A673 (cell line): ENCODE results near the gene AGBL4. TPM values are rescaled to one million over a fixed set of nuclear protein-coding genes. Genes with fewer than 3 reads are reported as not detected.

ENCODE experiments used
- BruUV-seq: library from RNA; stranded (reverse); fragments of 400-500 nt; replicated peaks from 2 replicates; lab custom pipeline; 2021; lab: Mats Ljungman, UMichigan
- CTCF ChIA-PET: fragments of 300-600 bp; sonication (Branson Sonifier 250); formaldehyde crosslinking; loops from one replicate; lab custom pipeline; 2022; ENCODE audit warnings: antibody characterized with exemption; lab: Charles Lee
- POLR2A ChIA-PET: fragments of 300-600 bp; sonication (Branson Sonifier 250); formaldehyde crosslinking; loops from one replicate; lab custom pipeline; 2022; ENCODE audit warnings: antibody characterized with exemption; ENCODE audit not compliant: low non-redundant PET; lab: Charles Lee
- DNase-seq: peaks from one replicate; pipeline ENCODE4 v3.0.0-alpha.2; 2015; ENCODE audit warnings: low spot score
- H3K27ac ChIP-seq: fragments of 200-600 bp; sonication (generic); 2 replicates; pipeline ENCODE4 v1.5.1; 2016; ENCODE audit warnings: mixed run types, low read depth, mild to moderate bottlenecking, mixed read lengths, antibody characterized with exemption, low read length; ENCODE audit not compliant: poor library complexity, severe bottlenecking
- H3K27me3 ChIP-seq: fragments of 200-600 bp; sonication (generic); replicated peaks from 2 replicates; pipeline ENCODE4 v1.6.1; 2017; ENCODE audit warnings: mixed run types, low read depth, mild to moderate bottlenecking, mixed read lengths, antibody characterized with exemption, low read length; ENCODE audit not compliant: insufficient read depth, poor library complexity
- H3K36me3 ChIP-seq: fragments of 200-600 bp; sonication (generic); 2 replicates; pipeline ENCODE4 v1.6.1; 2016; ENCODE audit warnings: mixed run types, mild to moderate bottlenecking, mixed read lengths, antibody characterized with exemption, low read length; ENCODE audit not compliant: insufficient read depth, poor library complexity, severe bottlenecking
- H3K4me1 ChIP-seq: fragments of 200-600 bp; sonication (generic); 2 replicates; pipeline ENCODE4 v1.6.1; 2017; ENCODE audit warnings: mixed run types, mild to moderate bottlenecking, mixed read lengths, antibody characterized with exemption, low read length; ENCODE audit not compliant: insufficient read depth, poor library complexity, severe bottlenecking
- H3K4me3 ChIP-seq: fragments of 200-600 bp; sonication (generic); 2 replicates; pipeline ENCODE4 v1.5.1; 2016; ENCODE audit warnings: low read depth, mixed run types, mild to moderate bottlenecking, mixed read lengths, low read length; ENCODE audit not compliant: poor library complexity, severe bottlenecking
- H3K9me3 ChIP-seq: fragments of 200-600 bp; sonication (generic); 2 replicates; pipeline ENCODE4 v1.6.1; 2016; ENCODE audit warnings: mixed run types, low read depth, mild to moderate bottlenecking, mixed read lengths, antibody characterized with exemption, low read length; ENCODE audit not compliant: poor library complexity, severe bottlenecking
- CTCF ChIP-seq: fragments of 300-800, 200-600 bp; sonication (generic); conservative IDR thresholded peaks from 2 replicates; pipeline ENCODE4 v1.5.1; 2017; ENCODE audit warnings: low read depth, mild to moderate bottlenecking, antibody characterized with exemption, low read length, moderate library complexity, mixed read lengths
- EZH2 ChIP-seq: fragments of 200-600 bp; sonication (generic); IDR thresholded peaks from 2 replicates; pipeline ENCODE4 v1.6.1; 2017; ENCODE audit warnings: borderline replicate concordance, low read depth, mild to moderate bottlenecking, mixed read lengths, antibody characterized with exemption, low read length; ENCODE audit not compliant: poor library complexity, severe bottlenecking
- intact Hi-C: fragments of 100-400 bp; cut with micrococcal nuclease; formaldehyde crosslinking; loops from one replicate; pipeline ENCODE4 v1.10.0; 2022; ENCODE audit not compliant: unreplicated experiment
- total RNA-seq: library from RNA; stranded (reverse); gene quantifications from 2 replicates; pipeline ENCODE4 v1.2.3, GENCODE V29; 2021

AGBL4 gene
- total RNA-seq, 1 experiment from 2014 or later, result 0.32 TPM

- Histone ChIP-seq H3K9me3 (no peaks in the 10 kb centered on the region), H3K27ac (no peak overlapping the region), H3K36me3 (no peaks in the 10 kb centered on the region), H3K4me3 (no peak overlapping the region), H3K4me1 (no peaks in the 10 kb centered on the region), H3K27me3 (no peaks in the 10 kb centered on the region)
- intact Hi-C loops, result no loop called here
- no TSS peak for BruUV-seq
- DNase-seq, result no peak
- POLR2A ChIA-PET, result no interaction called here
- no peak for TF ChIP-seq CTCF
- TF ChIP-seq EZH2, result no peak
- CTCF ChIA-PET, result no interaction called here
These were observed 1046.5 kb downstream of the AGBL4 start for GRCh38 chr1:48977273-48977672.

GRCh38 chr1:48969971-48970370 is 1053.8 kb downstream of the AGBL4 start:
- Histone ChIP-seq H3K27me3 (no peaks in the 10 kb centered on the region), H3K36me3 (no peaks in the 10 kb centered on the region), H3K4me1 (no peaks in the 10 kb centered on the region), H3K4me3 (no peak overlapping the region), H3K9me3 (no peaks in the 10 kb centered on the region), H3K27ac (no peak overlapping the region)
- intact Hi-C loops, result no loop called here
- DNase-seq, result no peak
- POLR2A ChIA-PET, result no interaction called here
- no TSS peak for BruUV-seq
- CTCF ChIA-PET, result no interaction called here
- TF ChIP-seq CTCF, result no peak
- no peak for TF ChIP-seq EZH2

GRCh38 chr1:48967318-48967717 is 1056.4 kb downstream of the AGBL4 start:
- no TSS peak for BruUV-seq
- no peaks in the 10 kb centered on the region for H3K9me3 ChIP-seq
- H3K4me1 ChIP-seq, result no peaks in the 10 kb centered on the region
- no peaks in the 10 kb centered on the region for H3K27me3 ChIP-seq
- no peak for DNase-seq
- H3K27ac ChIP-seq, result no peak overlapping the region
- ChIA-PET CTCF (no interaction called here), POLR2A (no interaction called here)
- intact Hi-C loops, result no loop called here
- TF ChIP-seq EZH2 (no peak), CTCF (no peak)
- no peak overlapping the region for H3K4me3 ChIP-seq
- no peaks in the 10 kb centered on the region for H3K36me3 ChIP-seq
